Measurements from ENCODE around the gene ORC5. TPM values are rescaled to one million over a fixed set of nuclear protein-coding genes. Genes with fewer than 3 reads are reported as not detected.

ORC5 gene
- total RNA-seq (2022; extraction: Qiagen RNA extraction): 21.2 to 34.2 TPM (median 29.8 TPM) in 5 replicates

DNA sequence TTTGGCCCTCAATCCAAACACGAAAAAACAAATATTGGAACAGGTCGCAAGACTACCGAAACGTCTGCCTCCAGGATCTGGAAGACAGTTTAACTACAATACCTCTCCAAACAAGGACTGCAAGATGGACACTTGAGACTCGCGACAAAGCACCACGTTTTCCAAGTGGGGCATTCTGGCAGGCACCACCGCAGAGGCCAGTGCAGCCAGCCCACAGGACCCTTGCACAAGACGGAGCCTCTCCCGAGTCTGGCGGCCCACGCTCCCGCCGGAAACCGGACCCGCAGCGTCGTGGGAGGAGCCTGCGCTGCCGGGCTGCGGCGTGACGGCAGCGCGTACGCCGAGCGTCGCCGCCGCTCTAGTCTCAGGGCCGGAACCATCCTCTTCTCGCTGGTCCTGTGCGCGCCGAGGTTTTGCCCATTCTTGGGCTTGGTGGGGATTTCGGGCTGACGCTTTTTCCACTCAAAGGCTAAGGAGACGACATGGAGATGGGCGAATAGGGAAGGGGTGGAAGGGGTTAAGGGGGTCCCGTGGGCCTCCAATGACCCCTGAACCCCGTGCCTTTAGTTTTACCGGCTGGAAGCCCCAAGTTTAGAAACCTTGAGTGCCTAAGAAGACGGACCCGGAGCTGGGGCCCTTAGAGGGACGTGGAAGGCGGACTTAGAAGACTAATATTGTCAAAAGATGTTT, at the start of gene ORC5:
ORC5 (minus strand) TSS at position 283 of the 690 bp plus-strand sequence; CDS start at position 174, 109 bp downstream.

Other genes starting within 250 kb of the ORC5 start
- 0.04 to 0.12 TPM (median 0.07 TPM) in 3 of 5 replicates, not detected in the others for gene RELN, start 218.4 kb downstream of the ORC5 start, total RNA-seq (2022; extraction: Qiagen RNA extraction)
- gene LHFPL3, start 120.6 kb upstream of the ORC5 start, total RNA-seq (2022; extraction: Qiagen RNA extraction): not detected in 5 replicates